ENCODE data around the gene CT47C1. TPM values are rescaled to one million over a fixed set of nuclear protein-coding genes. Genes with fewer than 3 reads are reported as not detected.

Gene CT47C1
- total and polyA plus RNA-seq, 7 donors = not detected

- TF ChIP-seq, protein P1, sequence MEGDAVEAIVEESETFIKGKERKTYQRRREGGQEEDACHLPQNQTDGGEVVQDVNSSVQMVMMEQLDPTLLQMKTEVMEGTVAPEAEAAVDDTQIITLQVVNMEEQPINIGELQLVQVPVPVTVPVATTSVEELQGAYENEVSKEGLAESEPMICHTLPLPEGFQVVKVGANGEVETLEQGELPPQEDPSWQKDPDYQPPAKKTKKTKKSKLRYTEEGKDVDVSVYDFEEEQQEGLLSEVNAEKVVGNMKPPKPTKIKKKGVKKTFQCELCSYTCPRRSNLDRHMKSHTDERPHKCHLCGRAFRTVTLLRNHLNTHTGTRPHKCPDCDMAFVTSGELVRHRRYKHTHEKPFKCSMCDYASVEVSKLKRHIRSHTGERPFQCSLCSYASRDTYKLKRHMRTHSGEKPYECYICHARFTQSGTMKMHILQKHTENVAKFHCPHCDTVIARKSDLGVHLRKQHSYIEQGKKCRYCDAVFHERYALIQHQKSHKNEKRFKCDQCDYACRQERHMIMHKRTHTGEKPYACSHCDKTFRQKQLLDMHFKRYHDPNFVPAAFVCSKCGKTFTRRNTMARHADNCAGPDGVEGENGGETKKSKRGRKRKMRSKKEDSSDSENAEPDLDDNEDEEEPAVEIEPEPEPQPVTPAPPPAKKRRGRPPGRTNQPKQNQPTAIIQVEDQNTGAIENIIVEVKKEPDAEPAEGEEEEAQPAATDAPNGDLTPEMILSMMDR (IDR thresholded peaks at IDR 0.05) = no peak
- Histone ChIP-seq H3K9me3 (no peaks in the 10 kb centered on the region), H3K4me1 (no peaks in the 10 kb centered on the region), H3K27ac (no peak overlapping the region), H3K27me3 (ENCODE audit: insufficient read depth in 3 of 3, low read length in 2 of 3) (peaks cover 0 to 6% (median 0%) of the 10 kb centered on the region in 3 donors), H3K36me3 (ENCODE audit: insufficient read depth in 1 of 2, low read depth in 1 of 2) (no peaks in the 10 kb centered on the region), H3K4me3 (no peak overlapping the region)
- DNase-seq (no peak), ATAC-seq (no peak)
- intact Hi-C loops (cut with DNase I) = no loop called here
Observed at GRCh38 chrX:119105826-119106225, 33.0 kb downstream of the CT47C1 start.

DNA sequence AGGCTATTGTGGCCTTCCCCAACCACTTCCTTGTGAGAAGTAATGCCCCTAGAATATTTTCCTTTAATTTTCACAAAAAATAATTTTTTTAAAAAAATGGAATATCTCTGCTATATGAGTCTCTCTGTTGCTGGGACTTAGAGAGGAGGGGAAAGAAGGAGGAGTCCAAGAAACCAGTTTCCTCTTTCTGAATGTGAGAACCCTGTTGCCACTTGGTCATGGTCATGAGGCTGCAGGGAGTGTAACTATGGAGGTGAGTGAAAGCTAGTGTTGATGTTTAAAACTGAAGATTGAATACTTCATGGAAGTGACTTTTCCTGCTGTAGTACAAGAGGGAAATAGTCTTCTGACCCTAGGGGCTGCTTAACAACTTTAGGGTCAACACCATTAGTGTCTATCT lies 34.4 kb downstream of the CT47C1 start:
- intact Hi-C loops (cut with DNase I) = no loop called here
- no peaks in the 10 kb centered on the region for H3K36me3 ChIP-seq (ENCODE audit: insufficient read depth in 1 of 2, low read depth in 1 of 2)
- no peak for DNase-seq
- ATAC-seq = no peak
- no peaks in the 10 kb centered on the region for H3K9me3 ChIP-seq
- H3K4me3 ChIP-seq = no peak overlapping the region
- TF ChIP-seq, protein P1 (IDR thresholded peaks at IDR 0.05) = no peak
- no peaks in the 10 kb centered on the region for H3K4me1 ChIP-seq
- H3K27ac ChIP-seq = no peak overlapping the region
- peaks cover 0 to 4% (median 0%) of the 10 kb centered on the region in 3 donors for H3K27me3 ChIP-seq (ENCODE audit: insufficient read depth in 3 of 3, low read length in 2 of 3)

GRCh38 chrX:119118780-119119395 lies 46.1 kb downstream of the CT47C1 start:
- Histone ChIP-seq H3K27ac (no peak overlapping the region), H3K4me1 (no peaks in the 10 kb centered on the region), H3K9me3 (no peaks in the 10 kb centered on the region), H3K27me3 (ENCODE audit: insufficient read depth in 3 of 3, low read length in 2 of 3) (no peaks in the 10 kb centered on the region), H3K36me3 (ENCODE audit: insufficient read depth in 1 of 2, low read depth in 1 of 2) (no peaks in the 10 kb centered on the region), H3K4me3 (no peak overlapping the region)
- WGBS, 3 donors = 13 to 16% (median 14%) methylated on average over 6 of the region's 6 CpGs
- peak; percentile 43 to 57 for DNase-seq
- ATAC-seq = no peak
- intact Hi-C loops (cut with DNase I) = no loop called here
- TF ChIP-seq, protein P1 (IDR thresholded peaks at IDR 0.05) = peak; percentile 58

- Histone ChIP-seq H3K4me3 (no peak overlapping the region), H3K4me1 (no peaks in the 10 kb centered on the region), H3K9me3 (no peaks in the 10 kb centered on the region), H3K36me3 (ENCODE audit: insufficient read depth in 1 of 2, low read depth in 1 of 2) (no peaks in the 10 kb centered on the region), H3K27ac (no peak overlapping the region), H3K27me3 (ENCODE audit: insufficient read depth in 3 of 3, low read length in 2 of 3) (no peaks in the 10 kb centered on the region)
- 80 to 88% (median 82%) methylated on average over 1 of the region's 1 CpG for WGBS, 3 donors
- ATAC-seq = no peak
- intact Hi-C loops (cut with DNase I) = no loop called here
- TF ChIP-seq, protein P1 (IDR thresholded peaks at IDR 0.05) = no peak
- DNase-seq = no peak
Observed at GRCh38 chrX:119121341-119121740, 48.5 kb downstream of the CT47C1 start.

Other genes with a start within 250 kb of the CT47C1 start
- not detected for gene ZCCHC12, start 249.2 kb upstream of the CT47C1 start, total RNA-seq
- gene ZCCHC12, start 249.2 kb upstream of the CT47C1 start, polyA plus RNA-seq = under 1 TPM in 2 of 3 donors, not detected in 1; 0.01 to 0.07 TPM
- 10 to 100 TPM in 3 of 4 donors, 1 to 10 TPM in 1; 9.4 to 55.8 (median 27.3) TPM for gene LONRF3, start 98.4 kb upstream of the CT47C1 start, total RNA-seq
- 10 to 100 TPM in 2 of 3 donors, 1 to 10 TPM in 1; 8.4 to 20.2 (median 15.5) TPM for gene LONRF3, start 98.4 kb upstream of the CT47C1 start, polyA plus RNA-seq
- gene KIAA1210, start 54.8 kb downstream of the CT47C1 start, total RNA-seq = not detected
- not detected for gene KIAA1210, start 54.8 kb downstream of the CT47C1 start, polyA plus RNA-seq
- 10 to 100 TPM in 3 of 4 donors, 1 to 10 TPM in 1; 6.3 to 15.4 (median 10.7) TPM for gene PGRMC1, start 163.3 kb downstream of the CT47C1 start, total RNA-seq
- gene PGRMC1, start 163.3 kb downstream of the CT47C1 start, polyA plus RNA-seq = 10 to 100 TPM in 1 of 3 donors, 1 to 10 TPM in 2; 7.1 to 12.0 (median 9.8) TPM